Measurements from ENCODE around the gene STRA8. TPM values are rescaled to one million over a fixed set of nuclear protein-coding genes. Genes with fewer than 3 reads are reported as not detected.
A peak's percentile ranks its signal among the peaks of the same experiment; 100 is the strongest.

STRA8 gene
- total RNA-seq, 4 donors from 2014 or later = not detected

DNA sequence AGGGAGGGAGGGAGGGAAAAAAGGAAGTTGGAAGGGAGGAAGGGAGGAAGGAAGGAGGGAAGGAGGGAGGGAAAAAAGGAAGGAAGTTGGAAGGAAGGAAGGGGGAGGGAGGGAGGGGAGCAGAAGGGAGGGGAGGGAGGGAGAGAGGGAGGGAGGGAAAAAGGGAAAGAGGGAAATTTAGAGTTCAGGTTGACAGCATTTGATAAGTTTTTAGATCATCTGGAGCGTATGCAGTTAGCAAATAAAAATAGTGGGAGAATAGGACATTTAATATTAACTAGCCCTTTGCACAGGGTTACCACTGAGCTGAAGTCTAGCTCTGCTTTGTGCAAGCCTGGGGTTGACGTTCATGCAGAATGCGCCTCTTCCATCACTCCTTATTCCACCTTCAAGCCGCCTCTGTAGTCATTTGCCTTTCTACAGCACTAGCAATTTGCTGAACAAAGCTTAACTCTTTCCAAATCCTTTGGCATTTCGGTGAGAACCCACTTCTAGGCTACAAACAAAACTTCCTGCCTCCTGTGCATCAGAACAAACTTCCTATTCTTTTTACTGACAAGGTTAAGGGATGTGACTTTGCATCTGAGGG, 8.6 kb downstream of the STRA8 start:
- no peak for TF ChIP-seq EP300 (IDR thresholded peaks at IDR 0.05)
- TF ChIP-seq, protein P1, sequence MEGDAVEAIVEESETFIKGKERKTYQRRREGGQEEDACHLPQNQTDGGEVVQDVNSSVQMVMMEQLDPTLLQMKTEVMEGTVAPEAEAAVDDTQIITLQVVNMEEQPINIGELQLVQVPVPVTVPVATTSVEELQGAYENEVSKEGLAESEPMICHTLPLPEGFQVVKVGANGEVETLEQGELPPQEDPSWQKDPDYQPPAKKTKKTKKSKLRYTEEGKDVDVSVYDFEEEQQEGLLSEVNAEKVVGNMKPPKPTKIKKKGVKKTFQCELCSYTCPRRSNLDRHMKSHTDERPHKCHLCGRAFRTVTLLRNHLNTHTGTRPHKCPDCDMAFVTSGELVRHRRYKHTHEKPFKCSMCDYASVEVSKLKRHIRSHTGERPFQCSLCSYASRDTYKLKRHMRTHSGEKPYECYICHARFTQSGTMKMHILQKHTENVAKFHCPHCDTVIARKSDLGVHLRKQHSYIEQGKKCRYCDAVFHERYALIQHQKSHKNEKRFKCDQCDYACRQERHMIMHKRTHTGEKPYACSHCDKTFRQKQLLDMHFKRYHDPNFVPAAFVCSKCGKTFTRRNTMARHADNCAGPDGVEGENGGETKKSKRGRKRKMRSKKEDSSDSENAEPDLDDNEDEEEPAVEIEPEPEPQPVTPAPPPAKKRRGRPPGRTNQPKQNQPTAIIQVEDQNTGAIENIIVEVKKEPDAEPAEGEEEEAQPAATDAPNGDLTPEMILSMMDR (IDR thresholded peaks at IDR 0.05) = no peak
- no peak for TF ChIP-seq POLR2AphosphoS5 (IDR thresholded peaks at IDR 0.05)
- no peak for TF ChIP-seq POLR2A (IDR thresholded peaks at IDR 0.05; ENCODE audit: low read depth)
- Histone ChIP-seq H3K9me3 (no peaks in the 10 kb centered on the region), H3K4me3 (no peak overlapping the region), H3K36me3 (no peaks in the 10 kb centered on the region), H3K27me3 (peaks cover 0 to 5% (median 0%) of the 10 kb centered on the region in 4 donors), H3K27ac (replicated peaks in 1 of 4) (no peak overlapping the region), H3K4me1 (no peaks in the 10 kb centered on the region)
- 70% methylated on average over 5 of the region's 5 CpGs for WGBS
- peak; percentile 19 for DNase-seq (ENCODE audit: extremely low spot score)
- intact Hi-C loops (cut with DNase I) = no loop called here

- Histone ChIP-seq H3K4me1 (no peaks in the 10 kb centered on the region), H3K36me3 (no peaks in the 10 kb centered on the region), H3K27me3 (peaks cover 0 to 3% (median 0%) of the 10 kb centered on the region in 4 donors), H3K9me3 (no peaks in the 10 kb centered on the region), H3K27ac (replicated peaks in 1 of 4) (no peak overlapping the region), H3K4me3 (no peak overlapping the region)
- TF ChIP-seq EP300 (IDR thresholded peaks at IDR 0.05) = no peak
- DNase-seq (ENCODE audit: extremely low spot score) = peak; percentile 77
- intact Hi-C loops (cut with DNase I) = no loop called here
- WGBS = 82% methylated on average over 8 of the region's 9 CpGs
Measured at GRCh38 chr7:135245226-135246190, 11.9 kb downstream of the STRA8 start.

GRCh38 chr7:135246191-135246825, 12.7 kb downstream of the STRA8 start:
- no peak overlapping the region for H3K27ac ChIP-seq (replicated peaks in 1 of 4)
- no peaks in the 10 kb centered on the region for H3K36me3 ChIP-seq
- no peaks in the 10 kb centered on the region for H3K9me3 ChIP-seq
- intact Hi-C loops (cut with DNase I) = no loop called here
- no peak overlapping the region for H3K4me3 ChIP-seq
- H3K27me3 ChIP-seq = no peaks in the 10 kb centered on the region
- TF ChIP-seq, protein P1 (IDR thresholded peaks at IDR 0.05) = no peak
- no peak for TF ChIP-seq POLR2AphosphoS5 (IDR thresholded peaks at IDR 0.05)
- no peak for TF ChIP-seq POLR2A (IDR thresholded peaks at IDR 0.05; ENCODE audit: low read depth)
- no peak for TF ChIP-seq EP300 (IDR thresholded peaks at IDR 0.05)
- DNase-seq (ENCODE audit: extremely low spot score) = peak; percentile 62
- WGBS = 95% methylated on average over 23 of the region's 43 CpGs
- no peaks in the 10 kb centered on the region for H3K4me1 ChIP-seq

- Histone ChIP-seq H3K4me3 (no peak overlapping the region), H3K9me3 (no peaks in the 10 kb centered on the region), H3K36me3 (no peaks in the 10 kb centered on the region), H3K27ac (replicated peaks in 1 of 4) (no peak overlapping the region), H3K27me3 (no peaks in the 10 kb centered on the region), H3K4me1 (peaks cover 0 to under 1% (median 0%) of the 10 kb centered on the region in 4 donors)
- 95% methylated on average over 20 of the region's 22 CpGs for WGBS
- TF ChIP-seq POLR2AphosphoS5 (IDR thresholded peaks at IDR 0.05) = no peak
- no peak for TF ChIP-seq POLR2A (IDR thresholded peaks at IDR 0.05; ENCODE audit: low read depth)
- TF ChIP-seq EP300 (IDR thresholded peaks at IDR 0.05) = no peak
- TF ChIP-seq, protein P1 (IDR thresholded peaks at IDR 0.05) = no peak
- intact Hi-C loops (cut with DNase I) = no loop called here
- no peak for DNase-seq (ENCODE audit: extremely low spot score)
Measured at GRCh38 chr7:135247746-135248471, 14.3 kb downstream of the STRA8 start.

Measured in esophagus muscularis mucosa (tissue), 4 donors.